HCT116 (cell line): ENCODE measurements around the gene CARD10. TPM values are rescaled to one million over a fixed set of nuclear protein-coding genes. Genes with fewer than 3 reads are reported as not detected.

ENCODE experiments used
- ATAC-seq: fragments of 200-7000 bp; cut with Tn5 transposase; 2 replicates; pipeline ENCODE4 v1.9.1; 2020; ENCODE audit warnings: mild to moderate bottlenecking, moderate library complexity
- BruUV-seq: library from RNA; stranded (reverse); fragments of 400-500 nt; replicated peaks from 2 replicates; lab custom pipeline; 2021; lab: Mats Ljungman, UMichigan
- CTCF ChIA-PET: fragments of 300-600 bp; sonication (Branson Sonifier 250); formaldehyde crosslinking; loops from one replicate; lab custom pipeline; 2021; ENCODE audit warnings: antibody characterized with exemption; lab: Charles Lee
- POLR2A ChIA-PET: fragments of 300-600, 350-600 bp; sonication (Branson Sonifier 250); formaldehyde crosslinking; loops from one replicate; lab custom pipeline; 2021; ENCODE audit warnings: antibody characterized with exemption; lab: Charles Lee
- RAD21 ChIA-PET, 2 experiments: fragments of 300-600 bp; sonication (Branson Sonifier 250); formaldehyde crosslinking; loops; one replicate each; lab custom pipeline; 2023; ENCODE audit warnings: low total read pairs in 2 of 2; ENCODE audit not compliant: uncharacterized antibody in 2 of 2, unreplicated experiment in 2 of 2, low non-redundant PET in 1 of 2; lab: Charles Lee
- DNase-seq: peaks from one replicate; pipeline ENCODE4 v3.0.0-alpha.2; 2010; ENCODE audit warnings: low read depth, low spot score
- H2AFZ ChIP-seq: fragments of 200-600 bp; shearing (Covaris generic), sonication (generic); 2 replicates; pipeline ENCODE4 v1.6.1; 2017; ENCODE audit warnings: low read depth, mixed run types, mixed read lengths, antibody characterized with exemption, low read length; ENCODE audit not compliant: poor library complexity, severe bottlenecking
- H3K27ac ChIP-seq: 2 replicates; pipeline ENCODE4 v1.5.1; 2012; ENCODE audit warnings: low read depth, low read length
- H3K27me3 ChIP-seq: fragments of 200-600 bp; sonication (generic); 2 replicates; pipeline ENCODE4 v1.6.1; 2016; ENCODE audit warnings: mixed run types, low read length, mixed read lengths; ENCODE audit not compliant: insufficient read depth
- H3K36me3 ChIP-seq, 2 experiments: fragments of 200-500 bp in 1 of 2; fragments of 200-600 bp in 1 of 2; sonication (Bioruptor generic) in 1 of 2; sonication (generic) in 1 of 2; 2 replicates each; pipeline versions ENCODE4 v1.5.1 to v1.6.1; 2014 to 2016; ENCODE audit warnings: low read length in 2 of 2, inconsistent platforms in 1 of 2, mixed read lengths in 1 of 2, mixed run types in 1 of 2; ENCODE audit not compliant: insufficient read depth in 2 of 2, control insufficient read depth in 1 of 2
- H3K4me1 ChIP-seq, 2 experiments: fragments of 200-600 bp in 1 of 2; sonication (generic) in 1 of 2; 2 replicates each; pipeline versions ENCODE4 v1.5.1 to v1.6.1; 2012 to 2017; ENCODE audit warnings: low read length in 2 of 2, inconsistent platforms in 1 of 2, mild to moderate bottlenecking in 1 of 2, mixed read lengths in 1 of 2, mixed run types in 1 of 2, moderate library complexity in 1 of 2; ENCODE audit not compliant: insufficient read depth in 2 of 2, control insufficient read depth in 1 of 2
- H3K4me2 ChIP-seq: fragments of 200-600 bp; sonication (generic); 2 replicates; pipeline ENCODE4 v1.6.1; 2017; ENCODE audit warnings: mixed run types, low read length, mixed read lengths
- H3K4me3 ChIP-seq, 2 experiments: fragments of 200-600 bp in 1 of 2; sonication (generic) in 1 of 2; replicated peaks in 1 of 2; 2 replicates each; pipeline ENCODE4 v1.5.1; 2011 to 2016; ENCODE audit warnings: low read length in 2 of 2, control low read depth in 1 of 2, low read depth in 1 of 2, mild to moderate bottlenecking in 1 of 2, mixed read lengths in 1 of 2, mixed run types in 1 of 2
- H3K79me2 ChIP-seq: fragments of 200-600 bp; sonication (generic); 2 replicates; pipeline ENCODE4 v1.6.1; 2017; ENCODE audit warnings: mild to moderate bottlenecking, mixed run types, low read length, moderate library complexity, mixed read lengths; ENCODE audit not compliant: insufficient read depth
- H3K9ac ChIP-seq: fragments of 200-600 bp; sonication (generic); 2 replicates; pipeline ENCODE4 v1.6.1; 2016; ENCODE audit warnings: low read length, mixed read lengths
- H3K9me2 ChIP-seq: fragments of 200-600 bp; sonication (generic), shearing (Covaris generic); 2 replicates; pipeline ENCODE4 v1.6.1; 2017; ENCODE audit warnings: mixed run types, mild to moderate bottlenecking, moderate library complexity; ENCODE audit not compliant: insufficient read depth
- H3K9me3 ChIP-seq, 2 experiments: fragments of 200-500 bp in 1 of 2; fragments of 200-600 bp in 1 of 2; sonication (Bioruptor generic) in 1 of 2; sonication (generic) in 1 of 2; 2 replicates each; pipeline ENCODE4 v1.6.1; 2014 to 2017; ENCODE audit warnings: low read length in 2 of 2, mixed read lengths in 2 of 2, inconsistent platforms in 1 of 2, low read depth in 1 of 2, mild to moderate bottlenecking in 1 of 2, mixed run types in 1 of 2, moderate library complexity in 1 of 2; ENCODE audit not compliant: control insufficient read depth in 1 of 2, insufficient read depth in 1 of 2
- H4K20me1 ChIP-seq: fragments of 200-600 bp; sonication (generic), shearing (Covaris generic); 2 replicates; pipeline ENCODE4 v1.6.1; 2017; ENCODE audit warnings: mixed run types, mild to moderate bottlenecking, moderate library complexity; ENCODE audit not compliant: insufficient read depth
- EGR1 ChIP-seq: IDR thresholded peaks from 2 replicates; pipeline ENCODE4 v1.6.1; 2012; ENCODE audit warnings: low read depth
- FOSL1 ChIP-seq: IDR thresholded peaks from 2 replicates; pipeline ENCODE4 v1.6.1; 2012; ENCODE audit warnings: low read depth
- POLR2A ChIP-seq: IDR thresholded peaks from 2 replicates; pipeline ENCODE4 v1.7.0; 2011; ENCODE audit warnings: borderline replicate concordance; ENCODE audit not compliant: insufficient read depth, insufficient read length; ENCODE audit errors: extremely low read depth
- SIN3A ChIP-seq: IDR thresholded peaks from 2 replicates; pipeline ENCODE4 v1.6.1; 2012; ENCODE audit warnings: low read depth
- TCF7L2 ChIP-seq: IDR thresholded peaks from 2 replicates; pipeline ENCODE4 v1.7.0; 2011; ENCODE audit warnings: borderline replicate concordance, inconsistent platforms; ENCODE audit not compliant: insufficient read depth, insufficient read length; ENCODE audit errors: extremely low read depth
- intact Hi-C: fragments of 100-400 bp; cut with micrococcal nuclease; formaldehyde crosslinking; loops from 2 replicates; pipeline ENCODE4 v1.10.0; 2022
- total RNA-seq: library from RNA; stranded (reverse); gene quantifications from one replicate; pipeline ENCODE4 v1.2.1, GENCODE V29; 2021; ENCODE audit not compliant: unreplicated experiment
- TF ChIP-seq, protein P1 (sequence below), 3 experiments: fragments of 200-600 bp in 1 of 3; sonication (generic) in 1 of 3; IDR thresholded peaks in 2 of 3; conservative IDR thresholded peaks in 1 of 3; 2 replicates each; pipeline ENCODE4 v1.5.1; 2012 to 2017; ENCODE audit warnings: low read depth in 2 of 3, low read length in 2 of 3, antibody characterized with exemption in 1 of 3, borderline replicate concordance in 1 of 3, control low read depth in 1 of 3, mild to moderate bottlenecking in 1 of 3, mixed read lengths in 1 of 3, mixed run types in 1 of 3, moderate library complexity in 1 of 3; ENCODE audit not compliant: insufficient read depth in 1 of 3
- TF ChIP-seq, protein P2 (sequence below): IDR thresholded peaks from 2 replicates; pipeline ENCODE4 v1.6.1; 2012

Gene CARD10
- total RNA-seq, 1 experiment from 2014 or later, result 32.0 TPM

GRCh38 chr22:37566329-37566837 lies 47.2 kb upstream of the CARD10 start:
- Histone ChIP-seq H3K9me2 (no peaks in the 10 kb centered on the region), H3K27ac (peak overlapping the region; percentile 72), H3K79me2 (peaks cover 66% of the 10 kb centered on the region), H3K4me1 (peaks cover 80 to 99% of the 10 kb centered on the region in 2 experiments), H3K9me3 (no peaks in the 10 kb centered on the region), H4K20me1 (peaks cover 6% of the 10 kb centered on the region; the same call in 1 of the 2 replicates), H3K36me3 (peaks cover 3 to 45% of the 10 kb centered on the region in 2 experiments; a peak in 1 of 4 replicates), H3K4me2 (peak overlapping the region; percentile 48), H2AFZ (no peak overlapping the region), H3K27me3 (no peaks in the 10 kb centered on the region), H3K4me3 (no peak overlapping the region), H3K9ac (peak overlapping the region; percentile 44)
- intact Hi-C loops, result loop anchor here (2.0 kb wide), 1 partner anchor 250 kb away; no protein-coding TSS in a partner anchor
- ChIA-PET CTCF (interaction anchor here (0.9 to 10.7 kb wide), 11 partner anchors 9 to 249 kb away, joined by 3 to 238 read pairs (median 5); no protein-coding TSS in a partner anchor), POLR2A (interaction anchor here (1.1 to 2.1 kb wide), 5 partner anchors 9 to 27 kb away, joined by 3 to 9 read pairs (median 7); no protein-coding TSS in a partner anchor), RAD21 (interaction anchor here (1.0 to 2.2 kb wide), 4 partner anchors 17 to 27 kb away, joined by 3 to 17 read pairs (median 6); no protein-coding TSS in a partner anchor)
- TF ChIP-seq, protein P1, sequence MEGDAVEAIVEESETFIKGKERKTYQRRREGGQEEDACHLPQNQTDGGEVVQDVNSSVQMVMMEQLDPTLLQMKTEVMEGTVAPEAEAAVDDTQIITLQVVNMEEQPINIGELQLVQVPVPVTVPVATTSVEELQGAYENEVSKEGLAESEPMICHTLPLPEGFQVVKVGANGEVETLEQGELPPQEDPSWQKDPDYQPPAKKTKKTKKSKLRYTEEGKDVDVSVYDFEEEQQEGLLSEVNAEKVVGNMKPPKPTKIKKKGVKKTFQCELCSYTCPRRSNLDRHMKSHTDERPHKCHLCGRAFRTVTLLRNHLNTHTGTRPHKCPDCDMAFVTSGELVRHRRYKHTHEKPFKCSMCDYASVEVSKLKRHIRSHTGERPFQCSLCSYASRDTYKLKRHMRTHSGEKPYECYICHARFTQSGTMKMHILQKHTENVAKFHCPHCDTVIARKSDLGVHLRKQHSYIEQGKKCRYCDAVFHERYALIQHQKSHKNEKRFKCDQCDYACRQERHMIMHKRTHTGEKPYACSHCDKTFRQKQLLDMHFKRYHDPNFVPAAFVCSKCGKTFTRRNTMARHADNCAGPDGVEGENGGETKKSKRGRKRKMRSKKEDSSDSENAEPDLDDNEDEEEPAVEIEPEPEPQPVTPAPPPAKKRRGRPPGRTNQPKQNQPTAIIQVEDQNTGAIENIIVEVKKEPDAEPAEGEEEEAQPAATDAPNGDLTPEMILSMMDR (IDR thresholded peaks at IDR 0.05 in 2 of 3, conservative IDR thresholded peaks at IDR 0.05 in 1 of 3; ENCODE audit: borderline replicate concordance in 1 of 3, insufficient read depth in 1 of 3, low read depth in 2 of 3, low read length in 2 of 3), result peak in 2 of 3 experiments; percentile 47 to 53; a peak in 4 of 6 replicates
- TF ChIP-seq, protein P2, sequence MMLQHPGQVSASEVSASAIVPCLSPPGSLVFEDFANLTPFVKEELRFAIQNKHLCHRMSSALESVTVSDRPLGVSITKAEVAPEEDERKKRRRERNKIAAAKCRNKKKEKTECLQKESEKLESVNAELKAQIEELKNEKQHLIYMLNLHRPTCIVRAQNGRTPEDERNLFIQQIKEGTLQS, result no peak
- DNase-seq (no peak), ATAC-seq (no peak)
- no TSS peak for BruUV-seq

GRCh38 chr22:37565830-37566229 lies 46.6 kb upstream of the CARD10 start:
- BruUV-seq, result no TSS peak
- no peak for TF ChIP-seq EGR1
- TF ChIP-seq POLR2A, result no peak
- TF ChIP-seq TCF7L2, result no peak
- TF ChIP-seq FOSL1, result no peak
- no peak for TF ChIP-seq SIN3A
- Histone ChIP-seq H3K79me2 (peaks cover 71% of the 10 kb centered on the region), H3K9me2 (no peaks in the 10 kb centered on the region), H3K4me2 (0 out of 2 replicates have a peak overlapping the region, but pooled peaks have one; percentile 48), H3K27ac (peak overlapping the region; percentile 72), H3K4me3 (no peak overlapping the region), H3K9ac (no peak overlapping the region), H3K9me3 (no peaks in the 10 kb centered on the region), H3K27me3 (no peaks in the 10 kb centered on the region), H3K4me1 (peaks cover 75 to 94% of the 10 kb centered on the region in 2 experiments), H3K36me3 (peaks cover 3 to 45% of the 10 kb centered on the region in 2 experiments; a peak in 1 of 4 replicates), H2AFZ (no peak overlapping the region), H4K20me1 (peaks cover 6% of the 10 kb centered on the region; the same call in 1 of the 2 replicates)
- intact Hi-C loops, result loop anchor here (2.0 kb wide), 1 partner anchor 249 kb away; no protein-coding TSS in a partner anchor
- ATAC-seq (no peak), DNase-seq (no peak)
- RAD21 ChIA-PET, result interaction anchor here (1.0 to 2.2 kb wide), 4 partner anchors 17 to 26 kb away, joined by 3 to 17 read pairs (median 6); no protein-coding TSS in a partner anchor
- CTCF ChIA-PET, result interaction anchor here (0.6 to 10.7 kb wide), 9 partner anchors 8 to 249 kb away, joined by 3 to 238 read pairs (median 4); no protein-coding TSS in a partner anchor
- POLR2A ChIA-PET, result interaction anchor here (1.1 to 3.6 kb wide), 4 partner anchors 8 to 26 kb away, joined by 3 to 21 read pairs (median 9); no protein-coding TSS in a partner anchor
